ENCODE data around the gene COL18A1.

- no peak for TF ChIP-seq CTCF (IDR thresholded peaks at IDR 0.05; ENCODE audit: poor library complexity)
- no peak for TF ChIP-seq EZH2phosphoT487 (IDR thresholded peaks at IDR 0.05; ENCODE audit: low read depth, severe bottlenecking, unreplicated experiment)
Observed at GRCh38 chr21:45544449-45545235, 139.7 kb downstream of the COL18A1 start.

Measured in hepatocyte (in vitro differentiated cells).